Colonic mucosa (tissue), 4 donors: ENCODE results near the gene ZYG11A. TPM values are rescaled to one million over a fixed set of nuclear protein-coding genes. Genes with fewer than 3 reads are reported as not detected.

Experiments used
- DNase-seq: peaks from one replicate; pipeline ENCODE4 v3.0.0-alpha.2; 2020
- H3K27ac ChIP-seq: fragments of 200-600 bp; one replicate; pipeline ENCODE4 v1.8.0; 2021
- H3K27me3 ChIP-seq: fragments of 200-600 bp; one replicate; pipeline ENCODE4 v1.8.0; 2021
- H3K36me3 ChIP-seq: fragments of 200-600 bp; one replicate; pipeline ENCODE4 v1.8.0; 2021
- H3K4me1 ChIP-seq: fragments of 200-600 bp; one replicate; pipeline ENCODE4 v1.8.0; 2021; ENCODE audit warnings: mild to moderate bottlenecking
- H3K4me3 ChIP-seq: fragments of 200-600 bp; one replicate; pipeline ENCODE4 v1.8.0; 2021
- H3K9ac ChIP-seq, 2 donors: one replicate each; pipeline ENCODE4 v1.7.0; 2013; ENCODE audit warnings: control low read depth in 2 of 2, low read depth in 2 of 2, low read length in 2 of 2
- H3K9me3 ChIP-seq: fragments of 200-600 bp; one replicate; pipeline ENCODE4 v1.8.0; 2021
- intact Hi-C: fragments of 100-400 bp; cut with DNase I; formaldehyde crosslinking; loops from one replicate; pipeline ENCODE4 v1.14.1; 2022
- total RNA-seq, 2 donors: library from RNA; stranded (reverse); fragmentation: NEBNext Ultra II Directional in 1 of 2; extraction: Animal tissue kit (Norgen Biotek cat#: 25700) in 1 of 2; gene quantifications; one replicate each; pipeline ENCODE4 v1.2.1, GENCODE V29; 2021
- TF ChIP-seq, protein P1 (sequence below): fragments of 200-600 bp; IDR thresholded peaks from one replicate; pipeline ENCODE4 v1.8.0; 2022; ENCODE audit warnings: antibody characterized with exemption, mild to moderate bottlenecking
- donor health status: healthy.
- donor health status: DM: no; HTN: no; CAD: no.
- donor health status: DM: no; HTN: no; CAD: no.

ZYG11A gene
- total RNA-seq, 2 donors from 2014 or later, result 0.05 to 0.22 TPM

DNA sequence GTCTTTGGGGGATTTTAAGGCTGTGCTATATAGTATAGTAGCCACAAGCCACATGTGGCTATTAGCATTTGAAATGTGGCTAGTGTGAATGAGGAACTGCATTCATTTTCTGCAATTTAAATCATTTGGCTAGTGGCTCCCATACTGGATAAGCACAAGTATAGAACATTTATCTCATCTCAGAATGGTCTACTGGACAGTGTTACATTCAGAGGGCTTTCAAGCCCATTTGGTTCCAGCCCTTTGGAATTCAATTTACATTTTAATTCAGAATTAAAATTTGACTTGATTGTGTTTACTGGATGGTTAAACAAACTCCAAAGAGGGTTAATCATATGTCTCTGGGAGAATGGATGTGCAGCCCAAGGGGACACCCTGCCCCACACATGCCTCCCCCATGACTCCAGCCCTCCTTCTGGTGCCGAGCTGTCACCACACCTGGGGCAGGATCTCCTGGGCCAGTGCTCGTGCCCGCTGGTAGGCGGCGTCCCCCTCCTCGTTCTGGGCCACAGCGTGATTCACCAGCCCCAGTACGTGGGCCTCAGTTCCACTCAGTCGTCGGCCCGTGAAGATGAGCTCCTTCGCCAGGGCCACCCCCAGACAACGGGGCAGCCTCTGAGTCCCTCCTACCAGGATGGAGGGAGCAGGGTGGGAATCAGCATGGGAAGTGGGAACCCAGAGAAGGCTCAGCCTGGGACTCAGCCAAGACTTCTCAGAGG, 61.8 kb downstream of the ZYG11A start:
- TF ChIP-seq, protein P1, sequence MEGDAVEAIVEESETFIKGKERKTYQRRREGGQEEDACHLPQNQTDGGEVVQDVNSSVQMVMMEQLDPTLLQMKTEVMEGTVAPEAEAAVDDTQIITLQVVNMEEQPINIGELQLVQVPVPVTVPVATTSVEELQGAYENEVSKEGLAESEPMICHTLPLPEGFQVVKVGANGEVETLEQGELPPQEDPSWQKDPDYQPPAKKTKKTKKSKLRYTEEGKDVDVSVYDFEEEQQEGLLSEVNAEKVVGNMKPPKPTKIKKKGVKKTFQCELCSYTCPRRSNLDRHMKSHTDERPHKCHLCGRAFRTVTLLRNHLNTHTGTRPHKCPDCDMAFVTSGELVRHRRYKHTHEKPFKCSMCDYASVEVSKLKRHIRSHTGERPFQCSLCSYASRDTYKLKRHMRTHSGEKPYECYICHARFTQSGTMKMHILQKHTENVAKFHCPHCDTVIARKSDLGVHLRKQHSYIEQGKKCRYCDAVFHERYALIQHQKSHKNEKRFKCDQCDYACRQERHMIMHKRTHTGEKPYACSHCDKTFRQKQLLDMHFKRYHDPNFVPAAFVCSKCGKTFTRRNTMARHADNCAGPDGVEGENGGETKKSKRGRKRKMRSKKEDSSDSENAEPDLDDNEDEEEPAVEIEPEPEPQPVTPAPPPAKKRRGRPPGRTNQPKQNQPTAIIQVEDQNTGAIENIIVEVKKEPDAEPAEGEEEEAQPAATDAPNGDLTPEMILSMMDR, result no peak
- Histone ChIP-seq H3K27me3 (no peaks in the 10 kb centered on the region), H3K4me1 (no peaks in the 10 kb centered on the region), H3K9ac (no peak overlapping the region), H3K9me3 (no peaks in the 10 kb centered on the region), H3K36me3 (no peaks in the 10 kb centered on the region), H3K27ac (no peak overlapping the region), H3K4me3 (no peak overlapping the region)
- intact Hi-C loops, result no loop called here
- no peak for DNase-seq

- Histone ChIP-seq H3K4me3 (no peak overlapping the region), H3K9ac (no peak overlapping the region), H3K9me3 (no peaks in the 10 kb centered on the region), H3K27ac (no peak overlapping the region), H3K27me3 (no peaks in the 10 kb centered on the region), H3K36me3 (no peaks in the 10 kb centered on the region), H3K4me1 (no peaks in the 10 kb centered on the region)
- TF ChIP-seq, protein P1, result no peak
- intact Hi-C loops, result no loop called here
- DNase-seq, result no peak
Measured at GRCh38 chr1:52904927-52905698, 62.6 kb downstream of the ZYG11A start.

DNA sequence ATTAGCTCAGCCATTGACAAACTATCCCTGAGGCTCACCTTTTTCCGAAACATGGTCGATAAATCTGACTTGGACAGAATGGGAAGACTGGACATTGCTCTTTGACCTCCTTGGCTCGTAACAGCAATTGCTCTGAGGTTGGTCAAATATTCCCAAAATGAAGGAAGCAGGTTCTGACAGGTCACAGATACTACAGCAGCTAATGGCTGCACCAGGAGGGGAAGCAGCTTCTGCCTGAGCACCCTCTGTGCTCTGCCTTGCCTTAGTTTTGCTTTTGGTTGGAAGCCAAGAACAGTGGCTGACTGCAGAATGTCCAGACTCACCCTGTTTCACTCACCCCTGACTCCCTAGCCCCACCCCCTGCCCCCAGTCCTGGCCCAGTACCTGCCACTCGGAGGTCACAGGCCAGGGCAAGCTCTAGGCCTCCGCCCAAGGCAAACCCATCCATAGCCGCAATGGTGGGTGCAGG, 63.6 kb downstream of the ZYG11A start:
- intact Hi-C loops, result no loop called here
- Histone ChIP-seq H3K27ac (no peak overlapping the region), H3K9me3 (no peaks in the 10 kb centered on the region), H3K27me3 (no peaks in the 10 kb centered on the region), H3K36me3 (no peaks in the 10 kb centered on the region), H3K9ac (no peak overlapping the region), H3K4me3 (no peak overlapping the region), H3K4me1 (no peaks in the 10 kb centered on the region)
- TF ChIP-seq, protein P1, result no peak
- DNase-seq, result no peak

DNA sequence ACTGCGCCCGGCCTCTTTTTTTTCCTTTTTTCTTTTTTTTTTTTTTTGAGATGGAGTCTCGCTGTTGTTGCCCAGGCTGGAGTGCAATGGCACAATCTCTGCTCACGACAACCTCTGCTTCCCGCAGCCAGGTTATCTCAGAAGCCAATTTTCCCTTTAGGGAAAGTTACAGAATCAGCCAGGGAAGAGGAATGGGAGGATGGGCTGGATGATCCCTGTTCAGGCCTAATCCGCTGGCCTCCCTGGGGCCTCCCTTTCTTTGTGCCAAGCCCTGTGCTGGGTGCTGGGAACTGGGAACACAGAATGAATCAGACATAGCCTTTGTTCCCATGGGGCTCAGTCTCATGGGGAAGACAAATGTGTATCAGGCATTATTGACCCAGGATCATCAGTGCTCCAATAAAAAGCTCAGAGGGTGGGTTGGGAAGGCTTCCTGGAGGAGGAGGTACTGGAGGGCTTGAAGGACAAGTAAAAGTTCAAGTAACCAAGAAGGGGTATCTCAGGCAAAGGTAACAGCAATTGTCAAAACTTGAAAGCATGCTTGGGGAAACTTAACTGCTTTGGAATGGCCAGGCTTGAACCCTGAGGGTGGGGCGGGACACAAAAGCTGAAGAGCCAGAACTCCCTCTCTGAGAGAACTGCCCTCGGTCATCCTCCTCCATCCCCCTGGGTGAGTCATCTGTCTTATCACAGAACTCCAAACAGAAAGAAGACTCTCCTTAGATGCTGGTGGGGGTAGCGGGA, 64.7 kb downstream of the ZYG11A start:
- H3K36me3 ChIP-seq, result no peaks in the 10 kb centered on the region
- no peak overlapping the region for H3K27ac ChIP-seq
- no peaks in the 10 kb centered on the region for H3K9me3 ChIP-seq
- intact Hi-C loops, result no loop called here
- H3K4me3 ChIP-seq, result no peak overlapping the region
- no peak overlapping the region for H3K9ac ChIP-seq
- no peaks in the 10 kb centered on the region for H3K27me3 ChIP-seq
- no peaks in the 10 kb centered on the region for H3K4me1 ChIP-seq
- DNase-seq, result no peak
- TF ChIP-seq, protein P1, result no peak

DNA sequence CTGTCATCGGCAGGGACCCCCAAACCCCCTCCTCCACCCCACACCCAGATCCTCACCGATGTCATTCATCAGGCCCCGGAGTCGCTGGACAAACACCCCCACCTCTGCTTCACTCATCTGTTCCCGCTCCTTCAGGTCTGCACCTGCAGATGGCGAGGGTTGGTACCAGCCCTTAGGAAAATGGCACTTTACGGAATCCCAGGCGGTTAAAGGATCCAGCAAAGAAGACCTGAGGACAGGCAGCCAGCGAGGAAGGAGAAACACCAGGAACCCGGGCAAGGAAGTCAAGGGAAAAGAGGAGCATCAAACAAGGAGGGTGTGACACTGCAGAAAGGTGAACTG, 65.2 kb downstream of the ZYG11A start:
- intact Hi-C loops, result no loop called here
- H3K4me1 ChIP-seq, result no peaks in the 10 kb centered on the region
- no peak overlapping the region for H3K27ac ChIP-seq
- no peak overlapping the region for H3K4me3 ChIP-seq
- H3K27me3 ChIP-seq, result no peaks in the 10 kb centered on the region
- no peaks in the 10 kb centered on the region for H3K9me3 ChIP-seq
- TF ChIP-seq, protein P1, result no peak
- no peak for DNase-seq
- H3K9ac ChIP-seq, result no peak overlapping the region
- H3K36me3 ChIP-seq, result no peaks in the 10 kb centered on the region
